ENCODE measurements around the gene STK16. TPM values are rescaled to one million over a fixed set of nuclear protein-coding genes. Genes with fewer than 3 reads are reported as not detected.

The STK16 gene
- total and polyA plus RNA-seq, 2 of the 13 experiments (the other 11 are each of a cell fraction or from before 2014, with no cell fraction given) = 28.0 to 50.9 TPM

GRCh38 chr2:219229305-219230058 is 15.8 kb upstream of the STK16 start, which contains the start of the genes ANKZF1 and ATG9A (continued):
- no peak for TF ChIP-seq ZNF652 (CRISPR knock-in tag; IDR thresholded peaks at IDR 0.05; ENCODE audit: borderline replicate concordance, low read depth)
- TF ChIP-seq ZNF720 (CRISPR knock-in tag; IDR thresholded peaks at IDR 0.05) = no peak
- no peak for TF ChIP-seq ISL2 (CRISPR knock-in tag; IDR thresholded peaks at IDR 0.05)
- TF ChIP-seq ZFP62 (CRISPR knock-in tag; IDR thresholded peaks at IDR 0.05) = no peak
- TF ChIP-seq CCDC6 (CRISPR knock-in tag; IDR thresholded peaks at IDR 0.05) = peak; percentile 18
- TF ChIP-seq ZFAT (CRISPR knock-in tag; conservative IDR thresholded peaks at IDR 0.05) = no peak
- peak; percentile 59 for TF ChIP-seq CBX1 (IDR thresholded peaks at IDR 0.05; ENCODE audit: low read depth)
- peak; percentile 92 for TF ChIP-seq CREB1 (IDR thresholded peaks at IDR 0.05)
- peak; percentile 95 for TF ChIP-seq CREB1 (CRISPR knock-in tag; IDR thresholded peaks at IDR 0.05)
- TF ChIP-seq IRF2 (CRISPR knock-in tag; IDR thresholded peaks at IDR 0.05) = peak; percentile 74; the same call in 1 of the 2 replicates
- 0 out of 2 replicates have a peak, but pooled peaks have one; percentile 14 for TF ChIP-seq ZFP41 (CRISPR knock-in tag; IDR thresholded peaks at IDR 0.05; ENCODE audit: borderline replicate concordance)
- peak; percentile 93; the same call in 1 of the 2 replicates for TF ChIP-seq ZNF337 (CRISPR knock-in tag; IDR thresholded peaks at IDR 0.05; ENCODE audit: borderline replicate concordance, low read depth)
- 0 out of 2 replicates have a peak, but pooled peaks have one; percentile 48 for TF ChIP-seq ZSCAN12 (CRISPR knock-in tag; IDR thresholded peaks at IDR 0.05)
- peak; percentile 93 for TF ChIP-seq ZNF598 (CRISPR knock-in tag; IDR thresholded peaks at IDR 0.05; ENCODE audit: borderline replicate concordance)
- peak; percentile 96 for TF ChIP-seq ZFX (CRISPR knock-in tag; IDR thresholded peaks at IDR 0.05; ENCODE audit: low read depth)
- TF ChIP-seq PRDM15 (CRISPR knock-in tag; IDR thresholded peaks at IDR 0.05) = 0 out of 2 replicates have a peak, but pooled peaks have one; percentile 16
- peak; percentile 82; the same call in 1 of the 2 replicates for TF ChIP-seq FOXP4 (CRISPR knock-in tag; IDR thresholded peaks at IDR 0.05)
- no peak for TF ChIP-seq ZNF776 (CRISPR knock-in tag; IDR thresholded peaks at IDR 0.05)
- peak; percentile 96 for TF ChIP-seq TGIF2 (CRISPR knock-in tag; IDR thresholded peaks at IDR 0.05)
- TF ChIP-seq ZNF850 (CRISPR knock-in tag; conservative IDR thresholded peaks at IDR 0.05) = 0 out of 2 replicates have a peak, but pooled peaks have one; percentile 38
- no peak for TF ChIP-seq ZNF878 (CRISPR knock-in tag; IDR thresholded peaks at IDR 0.05)
- TF ChIP-seq HDAC2 (CRISPR knock-in tag; IDR thresholded peaks at IDR 0.05) = peak; percentile 53; the same call in 1 of the 2 replicates
